M059J (cell line): ENCODE results near the gene NHERF1. TPM values are rescaled to one million over a fixed set of nuclear protein-coding genes. Genes with fewer than 3 reads are reported as not detected.

Experiments
- DNase-seq: peaks from one replicate; pipeline ENCODE4 v3.0.0-alpha.2; 2012; ENCODE audit warnings: low read depth
- total RNA-seq: library from RNA; depleted of rRNA; stranded (reverse); fragments of >200 nt; shearing (Covaris generic); gene quantifications from 2 replicates; pipeline ENCODE4 v1.2.3, GENCODE V29; 2014; rRNA removed

Gene NHERF1
- 63.1 and 80.7 TPM in 2 replicates for total RNA-seq

DNA sequence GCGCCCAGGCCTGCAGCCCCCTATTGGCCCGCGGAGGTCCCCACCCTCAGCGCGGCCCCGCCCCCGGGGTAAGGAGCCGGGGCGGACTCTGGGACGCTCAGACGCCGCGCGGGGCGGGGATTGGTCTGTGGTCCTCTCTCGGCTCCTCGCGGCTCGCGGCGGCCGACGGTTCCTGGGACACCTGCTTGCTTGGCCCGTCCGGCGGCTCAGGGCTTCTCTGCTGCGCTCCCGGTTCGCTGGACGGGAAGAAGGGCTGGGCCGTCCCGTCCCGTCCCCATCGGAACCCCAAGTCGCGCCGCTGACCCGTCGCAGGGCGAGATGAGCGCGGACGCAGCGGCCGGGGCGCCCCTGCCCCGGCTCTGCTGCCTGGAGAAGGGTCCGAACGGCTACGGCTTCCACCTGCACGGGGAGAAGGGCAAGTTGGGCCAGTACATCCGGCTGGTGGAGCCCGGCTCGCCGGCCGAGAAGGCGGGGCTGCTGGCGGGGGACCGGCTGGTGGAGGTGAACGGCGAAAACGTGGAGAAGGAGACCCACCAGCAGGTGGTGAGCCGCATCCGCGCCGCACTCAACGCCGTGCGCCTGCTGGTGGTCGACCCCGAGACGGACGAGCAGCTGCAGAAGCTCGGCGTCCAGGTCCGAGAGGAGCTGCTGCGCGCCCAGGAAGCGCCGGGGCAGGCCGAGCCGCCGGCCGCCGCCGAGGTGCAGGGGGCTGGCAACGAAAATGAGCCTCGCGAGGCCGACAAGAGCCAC is at the start of gene NHERF1:
Gene NHERF1 (plus strand): TSS at position 100 of the 750 bp plus-strand sequence. CDS start 219 bp downstream, at position 319.
- peak; percentile 90 for DNase-seq

DNA sequence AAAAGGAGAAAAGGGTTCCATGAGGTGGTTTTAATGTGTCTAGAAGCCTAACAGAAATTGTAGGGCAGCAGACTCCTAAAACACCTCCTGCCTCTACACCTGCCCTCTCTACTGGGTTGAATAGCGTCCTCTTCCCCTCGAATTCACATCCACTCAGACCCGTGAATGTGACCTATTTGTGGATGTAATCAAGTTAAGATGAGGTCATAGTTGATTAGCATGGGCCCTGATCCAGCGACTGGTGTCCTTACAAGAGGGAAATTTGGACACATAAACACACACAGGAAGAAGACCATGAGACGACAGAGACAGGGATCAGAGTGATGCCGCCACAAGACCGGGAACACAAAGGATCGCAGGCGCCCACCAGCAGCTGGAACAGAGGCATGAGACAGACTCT is 49.2 kb upstream of the NHERF1 start:
- DNase-seq, result no peak

DNA sequence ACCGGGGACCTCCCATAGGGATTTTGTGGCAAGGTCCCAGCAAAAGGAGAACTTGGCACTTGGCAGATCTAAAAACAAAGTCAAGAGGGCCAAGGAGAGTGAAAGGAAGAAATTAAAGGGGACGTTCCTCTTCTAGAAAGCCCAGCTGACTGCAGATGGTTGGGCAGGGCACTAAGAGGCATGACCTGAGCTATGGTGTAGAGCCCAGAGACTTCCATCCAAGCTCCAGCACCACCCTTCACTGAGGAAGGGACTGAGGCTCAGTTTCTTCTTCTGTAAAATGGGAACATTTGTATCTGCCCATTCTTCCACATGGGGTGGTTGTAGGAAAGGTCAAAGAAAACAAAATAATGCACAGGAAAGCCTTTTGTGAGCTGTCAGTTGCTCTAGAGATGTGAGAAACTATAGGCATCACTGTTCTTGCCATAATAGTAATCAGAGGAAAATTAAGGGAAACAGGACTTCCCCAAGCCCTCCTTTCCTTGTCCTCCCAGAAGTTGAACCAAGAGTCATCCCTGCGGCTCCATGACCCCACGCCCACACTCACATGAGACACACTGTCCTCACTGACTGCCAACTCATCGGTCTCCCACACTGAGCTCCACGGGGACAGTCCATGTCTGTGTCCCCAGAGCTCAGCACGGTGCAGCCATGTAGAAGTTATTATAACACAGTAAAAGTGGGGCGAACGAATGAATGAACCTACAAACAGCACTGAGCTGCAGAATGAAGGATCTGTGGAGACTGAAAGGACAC is 46.1 kb upstream of the NHERF1 start:
- DNase-seq, result no peak

DNA sequence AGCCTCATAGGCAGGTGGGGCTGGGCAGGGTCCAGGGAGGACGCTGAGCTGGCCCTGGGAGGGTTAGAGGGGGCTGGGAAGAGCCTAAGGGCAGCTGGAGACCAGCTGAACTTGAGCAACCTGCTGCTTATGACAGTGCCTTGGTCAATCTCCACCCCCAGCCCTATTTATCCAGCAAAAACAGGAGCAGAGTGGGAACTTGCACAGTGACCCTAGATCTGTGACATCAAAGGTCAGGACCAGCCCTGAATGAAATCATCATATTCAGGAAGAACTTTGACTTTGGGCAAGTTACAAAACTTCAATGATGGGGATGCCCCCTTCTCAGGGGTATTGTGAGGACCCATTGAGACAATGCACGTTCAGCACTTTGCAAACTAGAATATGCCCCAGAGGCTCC is 45.1 kb upstream of the NHERF1 start:
- no peak for DNase-seq

DNA sequence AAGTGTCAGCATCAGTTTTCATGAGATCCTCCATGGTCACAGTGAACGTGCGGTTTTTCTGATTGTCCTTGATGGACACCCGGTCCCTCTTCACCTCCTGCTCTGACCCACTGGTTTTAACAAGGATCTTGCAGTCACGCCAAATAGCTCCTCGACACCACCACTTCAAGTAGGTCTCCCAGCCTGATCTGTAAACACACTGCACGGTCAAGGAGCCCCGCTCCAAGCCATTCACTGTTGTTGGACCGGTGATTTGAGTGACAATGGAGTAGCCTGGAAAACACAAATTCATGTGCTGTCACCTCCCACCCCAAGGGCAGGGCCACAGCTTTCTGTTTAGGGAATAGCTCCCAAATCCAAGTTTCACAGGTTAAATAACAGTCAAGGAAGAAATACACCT is 43.9 kb upstream of the NHERF1 start:
- no peak for DNase-seq

DNA sequence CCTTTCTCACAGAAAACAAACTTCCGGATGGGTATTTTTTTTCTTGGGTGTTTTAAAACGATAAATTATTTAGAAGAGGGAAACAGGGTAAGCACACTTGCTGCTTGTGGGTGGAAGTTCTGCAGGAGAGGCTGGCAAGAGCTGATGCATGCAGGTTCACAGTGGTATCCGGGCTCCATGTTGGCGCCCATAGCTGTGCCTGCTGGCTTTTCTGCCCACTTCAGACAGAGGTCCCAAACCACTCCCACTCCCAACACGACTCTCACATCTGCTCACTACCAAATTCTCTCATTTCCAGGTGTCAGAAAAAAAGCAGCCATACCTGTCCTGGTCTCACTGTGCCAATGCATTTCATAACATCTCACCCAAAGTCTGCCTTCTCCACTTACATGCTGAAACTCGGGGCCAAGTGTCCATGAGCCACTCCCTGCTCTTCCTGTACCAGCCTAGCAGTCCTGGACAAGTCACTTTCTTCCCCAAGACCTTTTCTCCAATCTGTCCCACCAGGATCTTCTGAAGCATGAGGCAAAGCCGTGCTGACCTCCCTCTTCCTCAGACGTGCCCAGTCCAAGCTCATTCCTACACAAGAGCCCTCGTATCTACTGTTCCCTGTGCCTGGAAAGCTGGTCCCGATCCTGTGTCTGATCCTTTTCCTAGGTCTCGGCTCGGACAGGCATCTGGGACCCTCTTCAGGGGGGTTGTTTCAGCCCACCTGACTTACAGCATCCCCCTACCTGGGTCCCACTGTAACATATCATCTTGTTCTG is 37.2 kb upstream of the NHERF1 start:
- no peak for DNase-seq

DNA sequence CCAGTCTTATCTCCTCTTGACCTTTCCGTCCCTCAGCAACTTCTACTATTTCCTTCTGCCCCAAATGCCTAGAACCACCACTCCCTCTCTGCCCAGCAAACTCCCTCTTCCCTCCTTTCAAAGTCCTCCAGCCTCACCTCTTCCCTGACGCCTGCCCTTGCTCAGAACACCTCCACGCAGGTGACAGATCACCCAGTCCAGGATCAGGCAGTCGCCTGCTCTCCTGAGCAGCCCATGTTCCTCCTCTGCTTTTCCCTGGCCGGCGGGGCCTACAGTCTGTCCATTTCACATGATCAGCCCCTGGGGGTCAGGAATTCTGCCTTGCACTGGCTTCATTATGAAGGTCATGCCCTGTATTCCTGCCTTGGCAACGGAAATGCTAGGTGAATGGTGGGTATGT is 36.1 kb upstream of the NHERF1 start:
- no peak for DNase-seq

DNA sequence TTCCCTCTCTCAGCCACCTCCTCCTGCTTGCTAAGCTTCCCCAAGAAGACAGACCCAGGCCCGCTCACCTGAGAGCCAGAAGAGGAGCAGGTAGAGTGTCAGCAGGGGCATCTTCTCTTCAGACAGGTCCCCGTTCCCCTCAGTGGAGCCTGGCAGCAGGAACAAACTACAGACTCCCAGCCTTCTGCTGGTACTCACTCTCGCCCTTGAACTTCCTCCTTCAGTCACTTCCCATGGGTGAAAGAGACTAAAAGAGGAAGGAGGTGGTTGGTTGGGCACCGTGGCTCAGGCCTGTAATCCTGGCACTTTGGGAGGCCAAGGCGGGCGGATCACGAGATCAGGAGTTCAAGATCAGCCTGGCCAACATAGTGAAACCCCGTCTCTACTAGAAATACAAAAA is 35.7 kb upstream of the NHERF1 start, which contains the start of gene CD300LF:
Gene CD300LF (minus strand): TSS at position 168 of the 400 bp plus-strand sequence. CDS start 57 bp downstream, at position 111.
- DNase-seq, result no peak

DNA sequence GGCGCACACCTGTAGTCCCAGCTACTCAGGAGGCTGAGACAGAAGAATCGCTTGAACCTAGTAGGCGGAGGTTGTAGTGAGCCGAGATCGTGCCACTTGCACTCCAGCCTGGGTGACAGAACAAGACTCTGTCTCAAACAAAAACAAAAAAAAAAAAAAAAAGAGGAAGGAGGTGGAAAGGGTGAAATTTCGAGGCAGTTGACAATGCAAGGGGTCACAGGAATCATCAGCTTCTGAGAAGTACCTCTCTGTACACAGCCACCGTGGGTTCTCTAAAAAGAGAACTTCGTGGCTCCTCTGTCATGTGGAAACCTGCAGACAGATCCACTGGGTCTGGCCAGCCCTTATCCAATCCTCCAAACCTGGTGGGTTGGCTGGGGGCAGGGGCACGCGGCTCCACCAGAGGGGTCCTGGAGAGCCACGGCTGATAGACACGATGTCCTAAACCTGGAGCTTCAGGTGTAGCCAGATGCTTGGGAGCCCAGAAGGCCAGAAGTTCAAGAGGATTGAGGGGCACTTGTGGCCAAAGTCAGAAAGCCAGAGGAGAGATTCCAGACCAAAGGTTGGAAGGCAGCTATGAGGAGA is 35.2 kb upstream of the NHERF1 start:
- no peak for DNase-seq

DNA sequence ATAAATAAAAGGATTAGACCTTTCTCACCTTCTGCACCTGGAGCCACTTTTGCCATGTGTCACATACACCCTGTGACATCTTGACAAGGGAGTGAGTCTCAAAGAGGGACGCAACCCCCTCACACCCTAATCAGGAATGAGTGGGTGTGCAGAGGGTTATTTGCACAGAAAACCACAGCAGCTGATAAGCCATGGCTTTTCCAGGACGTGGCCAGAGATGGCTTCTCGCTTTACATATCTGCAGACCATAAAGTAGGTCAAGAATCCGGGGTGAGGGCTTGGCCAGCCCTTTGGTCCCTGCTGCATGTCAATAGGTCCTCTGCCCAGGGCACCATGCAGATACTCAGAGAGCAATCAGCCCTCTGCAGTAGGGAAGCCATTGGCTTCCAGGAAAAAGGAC is 33.3 kb upstream of the NHERF1 start:
- DNase-seq, result no peak

DNA sequence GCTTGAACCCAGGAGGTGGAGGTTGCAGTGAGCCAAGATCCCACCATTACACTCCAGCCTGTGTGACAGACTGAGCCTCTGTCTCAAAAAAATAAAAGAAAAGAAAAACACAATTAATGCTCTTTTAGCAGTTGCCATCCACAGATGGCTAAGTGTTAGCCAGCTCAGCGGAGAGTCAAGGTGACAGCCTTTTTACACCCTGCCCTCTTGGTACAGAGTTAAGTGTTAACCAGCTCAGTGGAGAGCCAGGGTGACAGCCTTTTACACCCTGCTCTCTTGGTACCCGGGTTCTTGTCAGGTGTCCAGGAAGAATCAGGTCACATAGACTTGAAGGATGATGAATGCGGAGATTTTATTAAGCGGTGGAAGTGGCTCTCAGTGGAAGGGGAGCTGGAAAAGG is 27.9 kb upstream of the NHERF1 start:
- DNase-seq, result no peak

DNA sequence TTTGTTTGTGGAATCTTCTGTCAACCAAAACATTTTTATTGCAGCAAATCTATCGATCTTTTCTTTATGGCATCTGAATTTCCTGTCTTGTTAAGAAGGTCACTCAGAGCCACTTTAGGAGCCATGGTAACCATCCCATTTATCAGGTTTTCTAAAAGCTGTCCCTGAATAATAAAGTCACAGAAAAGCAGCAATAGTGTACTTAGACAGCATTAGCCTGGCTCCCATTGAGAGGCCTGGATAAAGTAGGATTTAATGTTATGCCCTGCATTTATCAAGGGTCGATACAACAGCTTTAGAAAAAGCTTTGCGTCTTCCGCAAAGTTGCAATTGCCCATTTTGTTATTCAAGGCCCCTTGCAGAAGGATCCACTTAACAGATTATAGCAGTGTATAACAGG is 25.6 kb upstream of the NHERF1 start:
- DNase-seq, result no peak

DNA sequence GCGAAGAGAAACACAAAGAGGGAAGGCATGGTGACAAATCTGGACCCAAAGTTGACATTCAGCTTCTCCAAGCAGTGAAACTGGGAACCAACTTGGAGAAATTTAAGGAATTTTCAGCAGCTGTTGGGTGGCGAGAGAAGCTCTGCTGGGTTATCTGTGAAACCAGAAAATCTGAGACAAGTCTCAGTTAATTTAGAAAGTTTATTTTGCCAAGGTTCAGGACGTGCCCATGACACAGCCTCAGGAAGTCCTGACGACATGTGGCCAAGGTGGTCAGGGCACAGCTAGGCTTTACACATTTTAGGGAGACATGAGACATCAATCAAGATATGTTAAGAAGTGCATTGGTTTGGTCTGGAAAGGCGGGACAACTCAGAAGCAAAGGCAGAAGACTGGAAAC is 24.5 kb upstream of the NHERF1 start:
- DNase-seq, result no peak

DNA sequence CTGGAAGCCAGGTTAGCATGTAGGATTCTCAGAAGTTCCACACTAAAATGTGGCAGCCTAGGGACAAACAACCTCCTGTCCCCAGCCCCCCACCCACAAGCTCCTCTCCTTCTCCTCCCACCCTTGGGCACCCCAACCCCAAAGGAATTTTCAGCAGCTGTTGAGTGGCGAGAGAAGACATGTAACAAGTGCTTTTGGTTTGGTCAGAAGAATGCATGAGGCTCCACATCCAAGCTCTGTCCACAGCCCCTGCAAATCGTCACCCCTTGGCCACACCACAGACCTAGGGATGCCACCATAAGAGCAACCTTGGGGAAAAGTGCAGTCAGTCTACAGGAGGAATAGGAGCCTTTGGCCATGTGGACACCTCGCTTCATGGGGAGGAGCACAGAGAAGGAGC is 23.3 kb upstream of the NHERF1 start:
- DNase-seq, result no peak

DNA sequence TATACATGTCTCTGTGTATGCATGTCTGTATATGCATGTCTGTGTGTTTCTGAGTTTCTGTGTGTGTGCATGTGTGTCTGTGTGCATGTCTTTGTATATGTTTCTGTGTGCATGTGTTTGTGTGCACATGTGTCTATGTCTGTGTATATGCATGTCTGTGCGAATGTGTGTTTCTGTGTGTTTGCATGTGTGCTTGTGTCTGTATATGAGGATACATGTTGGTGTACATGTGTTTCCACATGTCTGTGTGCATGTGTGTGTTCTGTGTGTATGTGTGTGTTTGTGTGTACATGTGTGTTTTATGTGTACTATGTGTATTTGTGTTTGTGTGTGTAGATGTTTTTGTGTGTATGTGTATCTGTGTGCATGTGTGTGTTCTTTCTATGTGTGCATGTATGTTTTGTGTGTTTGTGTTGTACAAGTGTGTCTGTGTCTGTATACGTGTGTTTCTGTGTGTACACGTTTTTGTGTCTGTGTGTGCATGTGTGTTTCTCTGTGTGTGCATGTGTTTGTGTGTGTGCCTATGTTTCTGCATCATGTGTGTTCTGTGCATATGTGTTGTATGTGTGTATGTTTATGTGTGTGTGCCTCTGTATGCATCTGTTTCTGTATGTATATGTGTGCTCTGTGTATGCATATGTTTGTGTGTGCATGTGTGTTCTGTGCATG is 20.3 kb upstream of the NHERF1 start:
- no peak for DNase-seq

DNA sequence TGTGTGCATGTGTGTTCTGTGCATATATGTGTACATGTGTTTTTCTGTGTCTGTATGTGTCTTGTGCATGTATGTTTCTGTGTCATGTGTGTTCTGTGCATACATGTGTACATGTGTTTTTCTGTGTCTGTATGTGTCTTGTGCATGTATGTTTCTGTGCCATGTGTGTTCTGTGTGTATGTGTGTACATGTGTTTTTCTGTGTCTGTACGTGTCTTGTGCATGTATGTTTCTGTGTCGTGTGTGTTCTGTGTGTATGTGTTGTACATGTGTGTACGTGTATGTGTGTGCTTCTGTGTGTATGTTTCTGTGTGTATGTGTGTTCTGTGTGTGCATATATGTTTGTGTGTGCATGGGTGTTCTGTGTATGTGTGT is 19.7 kb upstream of the NHERF1 start:
- no peak for DNase-seq

DNA sequence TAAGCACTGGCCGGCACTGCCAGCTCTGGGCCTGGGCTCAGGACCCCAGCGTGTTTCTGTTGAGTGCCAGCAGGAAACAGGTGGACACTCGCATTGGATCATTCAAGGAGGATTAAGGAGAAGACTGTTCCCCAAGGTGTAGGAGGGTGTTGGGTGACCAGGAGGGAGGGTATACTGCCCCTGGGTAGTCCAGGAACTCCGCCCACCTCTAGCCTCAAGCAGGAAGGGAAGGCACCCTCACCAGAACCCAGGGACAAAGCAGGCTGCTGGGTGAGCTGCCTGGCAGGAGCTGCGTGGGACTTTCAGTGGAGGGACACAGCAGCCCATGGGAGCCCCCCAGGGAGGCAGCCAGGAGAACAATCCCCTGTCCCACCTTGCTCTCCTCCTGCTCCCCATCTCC is 19.1 kb upstream of the NHERF1 start:
- DNase-seq, result no peak

DNA sequence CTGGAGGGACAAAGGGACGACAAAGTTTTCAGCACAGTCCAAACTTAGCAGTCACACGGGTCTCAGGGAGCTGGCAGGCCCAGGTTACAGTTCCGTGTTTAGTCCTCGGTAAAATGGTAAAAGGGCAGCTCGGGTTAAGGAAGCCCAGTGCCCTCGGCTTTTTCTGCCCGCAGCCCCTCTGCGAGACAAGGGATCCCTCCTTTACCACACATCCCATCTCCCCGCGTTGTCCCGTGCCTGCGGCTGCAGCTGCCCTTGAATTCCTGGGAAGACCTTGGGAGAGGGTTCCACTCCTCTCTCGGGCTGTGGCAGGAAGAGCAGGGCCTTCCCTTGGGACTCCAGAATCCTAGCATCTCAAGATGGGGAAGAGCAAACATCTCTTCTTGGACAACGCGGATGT is 18.6 kb upstream of the NHERF1 start:
- DNase-seq, result no peak

DNA sequence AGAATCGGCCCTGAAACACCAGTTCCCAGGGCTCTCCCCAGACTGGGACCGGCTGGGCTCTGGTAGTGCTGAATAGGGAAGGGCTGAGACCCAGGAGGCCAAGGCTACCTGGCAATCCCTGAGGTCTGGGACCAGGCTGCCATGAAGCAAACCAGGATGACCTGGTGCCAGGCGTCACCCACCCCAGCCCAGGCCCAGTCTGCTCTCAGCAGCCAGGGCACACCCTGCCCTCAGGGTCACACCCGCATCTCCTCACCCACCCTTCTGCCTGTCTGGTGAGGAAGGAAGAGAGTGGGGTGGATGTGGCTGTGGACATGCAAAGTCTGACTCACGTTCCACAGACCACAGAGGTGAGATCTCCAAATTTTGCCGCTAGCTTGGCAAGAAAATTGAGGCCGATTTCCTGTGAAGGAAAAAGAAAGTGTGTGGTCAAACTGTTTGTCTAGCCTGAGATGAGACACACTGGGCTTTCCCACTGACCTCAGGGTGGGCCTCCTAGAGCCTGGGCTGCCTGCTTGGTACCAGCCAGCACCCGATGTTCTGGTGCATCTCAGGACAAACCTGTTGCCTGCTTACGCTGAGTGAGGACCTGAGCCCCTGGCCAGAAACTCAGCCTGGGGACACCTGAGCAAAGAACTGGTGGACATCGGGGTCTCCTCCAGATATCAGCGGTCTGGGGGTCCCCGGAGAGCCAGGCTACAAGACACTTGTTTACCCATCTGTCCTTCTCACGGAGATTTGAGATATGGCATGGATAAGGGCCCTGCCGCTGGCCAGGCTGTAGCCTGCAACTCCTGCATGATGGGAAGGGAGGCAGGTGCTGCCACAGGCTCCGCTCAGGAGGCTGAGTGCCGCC is 17.7 kb upstream of the NHERF1 start:
- DNase-seq, result peak; percentile 50

DNA sequence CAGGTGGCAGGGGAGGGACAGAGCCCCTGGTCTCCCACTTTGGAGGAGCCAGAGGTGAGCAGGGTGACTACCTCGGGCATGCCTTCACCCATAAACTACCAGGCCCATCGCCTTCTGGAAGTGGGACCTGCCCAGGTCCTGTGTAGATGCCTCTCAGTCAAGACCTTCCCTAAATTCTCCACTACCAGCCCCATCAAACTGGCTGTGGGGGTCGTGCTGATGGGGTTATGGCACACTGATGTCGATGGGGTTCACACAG is 17.2 kb upstream of the NHERF1 start:
- no peak for DNase-seq
